ENCODE measurements around the gene WBP2.

DNA sequence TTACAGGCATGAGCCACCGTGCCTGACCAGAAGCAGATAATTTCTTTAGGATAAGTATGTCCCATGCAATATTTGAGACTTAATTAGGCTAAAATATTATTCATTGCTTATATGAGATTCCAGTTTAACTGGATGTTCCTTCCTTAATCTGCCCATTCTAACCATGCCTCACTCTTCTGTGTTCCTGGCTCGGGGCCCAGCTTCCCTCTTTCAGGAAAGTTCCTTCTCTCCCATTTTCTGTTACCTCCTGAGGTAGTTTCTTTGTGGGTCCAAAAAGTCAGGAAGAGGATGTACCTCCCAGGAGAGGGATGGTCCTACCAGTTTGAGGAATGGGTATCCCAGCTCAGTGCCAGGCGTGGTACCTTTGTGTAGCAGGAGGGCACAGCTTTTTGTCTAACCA lies 47.3 kb downstream of the WBP2 start:
- TF ChIP-seq, protein P1, sequence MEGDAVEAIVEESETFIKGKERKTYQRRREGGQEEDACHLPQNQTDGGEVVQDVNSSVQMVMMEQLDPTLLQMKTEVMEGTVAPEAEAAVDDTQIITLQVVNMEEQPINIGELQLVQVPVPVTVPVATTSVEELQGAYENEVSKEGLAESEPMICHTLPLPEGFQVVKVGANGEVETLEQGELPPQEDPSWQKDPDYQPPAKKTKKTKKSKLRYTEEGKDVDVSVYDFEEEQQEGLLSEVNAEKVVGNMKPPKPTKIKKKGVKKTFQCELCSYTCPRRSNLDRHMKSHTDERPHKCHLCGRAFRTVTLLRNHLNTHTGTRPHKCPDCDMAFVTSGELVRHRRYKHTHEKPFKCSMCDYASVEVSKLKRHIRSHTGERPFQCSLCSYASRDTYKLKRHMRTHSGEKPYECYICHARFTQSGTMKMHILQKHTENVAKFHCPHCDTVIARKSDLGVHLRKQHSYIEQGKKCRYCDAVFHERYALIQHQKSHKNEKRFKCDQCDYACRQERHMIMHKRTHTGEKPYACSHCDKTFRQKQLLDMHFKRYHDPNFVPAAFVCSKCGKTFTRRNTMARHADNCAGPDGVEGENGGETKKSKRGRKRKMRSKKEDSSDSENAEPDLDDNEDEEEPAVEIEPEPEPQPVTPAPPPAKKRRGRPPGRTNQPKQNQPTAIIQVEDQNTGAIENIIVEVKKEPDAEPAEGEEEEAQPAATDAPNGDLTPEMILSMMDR (IDR thresholded peaks at IDR 0.05): no peak
- no peak for TF ChIP-seq POLR2A (IDR thresholded peaks at IDR 0.05)
